ENCODE results near the gene ERCC8.

ERCC8 gene

GRCh38 chr5:60888359-60889061, 56.4 kb downstream of the ERCC8 start:
- in situ Hi-C loops (cut with HindIII; ENCODE audit: low sequenced_read_pairs) = no loop called here
- no peak overlapping the region for H3K4me3 ChIP-seq (ENCODE audit: low read depth, low read length)
- DNase-seq (ENCODE audit: low read depth, low spot score) = no peak
- TF ChIP-seq, protein P1, sequence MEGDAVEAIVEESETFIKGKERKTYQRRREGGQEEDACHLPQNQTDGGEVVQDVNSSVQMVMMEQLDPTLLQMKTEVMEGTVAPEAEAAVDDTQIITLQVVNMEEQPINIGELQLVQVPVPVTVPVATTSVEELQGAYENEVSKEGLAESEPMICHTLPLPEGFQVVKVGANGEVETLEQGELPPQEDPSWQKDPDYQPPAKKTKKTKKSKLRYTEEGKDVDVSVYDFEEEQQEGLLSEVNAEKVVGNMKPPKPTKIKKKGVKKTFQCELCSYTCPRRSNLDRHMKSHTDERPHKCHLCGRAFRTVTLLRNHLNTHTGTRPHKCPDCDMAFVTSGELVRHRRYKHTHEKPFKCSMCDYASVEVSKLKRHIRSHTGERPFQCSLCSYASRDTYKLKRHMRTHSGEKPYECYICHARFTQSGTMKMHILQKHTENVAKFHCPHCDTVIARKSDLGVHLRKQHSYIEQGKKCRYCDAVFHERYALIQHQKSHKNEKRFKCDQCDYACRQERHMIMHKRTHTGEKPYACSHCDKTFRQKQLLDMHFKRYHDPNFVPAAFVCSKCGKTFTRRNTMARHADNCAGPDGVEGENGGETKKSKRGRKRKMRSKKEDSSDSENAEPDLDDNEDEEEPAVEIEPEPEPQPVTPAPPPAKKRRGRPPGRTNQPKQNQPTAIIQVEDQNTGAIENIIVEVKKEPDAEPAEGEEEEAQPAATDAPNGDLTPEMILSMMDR (IDR thresholded peaks at IDR 0.05; ENCODE audit: low read depth, low read length) = no peak

DNA sequence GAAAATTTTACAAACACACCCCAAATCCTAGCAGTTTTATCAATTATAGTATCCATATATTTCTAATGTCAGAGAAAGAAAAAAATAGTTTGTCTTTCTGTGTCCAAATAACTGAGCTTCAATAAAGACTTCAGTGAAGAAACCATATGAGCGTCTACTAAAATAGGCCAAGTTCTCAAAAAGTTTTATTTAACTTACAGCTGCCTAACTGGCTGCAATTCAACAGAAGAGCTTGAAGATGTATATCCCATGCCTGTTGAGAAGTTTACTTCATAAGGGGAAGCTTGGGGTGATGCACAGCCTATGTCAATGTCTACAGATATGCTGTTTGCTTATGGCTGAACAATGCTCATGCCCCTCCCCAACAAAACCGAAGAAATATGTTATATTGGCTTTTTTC, 57.1 kb downstream of the ERCC8 start:
- in situ Hi-C loops (cut with HindIII; ENCODE audit: low sequenced_read_pairs) = no loop called here
- TF ChIP-seq, protein P1 (IDR thresholded peaks at IDR 0.05; ENCODE audit: low read depth, low read length) = no peak
- DNase-seq (ENCODE audit: low read depth, low spot score) = no peak
- H3K4me3 ChIP-seq (ENCODE audit: low read depth, low read length) = no peak overlapping the region

- H3K4me3 ChIP-seq (ENCODE audit: low read depth, low read length) = no peak overlapping the region
- no peak for DNase-seq (ENCODE audit: low read depth, low spot score)
- in situ Hi-C loops (cut with HindIII; ENCODE audit: low sequenced_read_pairs) = no loop called here
- TF ChIP-seq, protein P1 (IDR thresholded peaks at IDR 0.05; ENCODE audit: low read depth, low read length) = no peak
Observed at GRCh38 chr5:60887096-60887495, 57.8 kb downstream of the ERCC8 start.

DNA sequence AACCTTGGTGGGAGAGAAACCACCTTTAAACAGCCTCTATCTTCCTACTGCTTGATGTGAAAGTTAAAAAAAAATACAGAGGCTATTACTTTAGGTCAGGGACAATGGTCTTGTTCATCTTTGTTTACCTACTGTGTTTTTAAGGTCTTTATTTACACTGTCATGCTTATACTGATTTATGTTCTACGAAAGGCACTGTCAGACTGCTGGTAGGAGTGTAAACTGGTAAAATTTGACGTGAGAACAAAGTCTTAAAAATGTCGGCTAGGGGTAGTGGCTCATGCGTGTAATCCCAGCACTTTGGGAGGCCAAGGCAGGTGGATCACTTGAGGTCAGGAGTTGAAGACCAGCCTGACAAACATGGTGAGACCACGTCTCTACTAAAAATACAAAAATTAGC, 58.7 kb downstream of the ERCC8 start:
- TF ChIP-seq, protein P1 (IDR thresholded peaks at IDR 0.05; ENCODE audit: low read depth, low read length) = no peak
- no peak overlapping the region for H3K4me3 ChIP-seq (ENCODE audit: low read depth, low read length)
- in situ Hi-C loops (cut with HindIII; ENCODE audit: low sequenced_read_pairs) = no loop called here
- no peak for DNase-seq (ENCODE audit: low read depth, low spot score)

DNA sequence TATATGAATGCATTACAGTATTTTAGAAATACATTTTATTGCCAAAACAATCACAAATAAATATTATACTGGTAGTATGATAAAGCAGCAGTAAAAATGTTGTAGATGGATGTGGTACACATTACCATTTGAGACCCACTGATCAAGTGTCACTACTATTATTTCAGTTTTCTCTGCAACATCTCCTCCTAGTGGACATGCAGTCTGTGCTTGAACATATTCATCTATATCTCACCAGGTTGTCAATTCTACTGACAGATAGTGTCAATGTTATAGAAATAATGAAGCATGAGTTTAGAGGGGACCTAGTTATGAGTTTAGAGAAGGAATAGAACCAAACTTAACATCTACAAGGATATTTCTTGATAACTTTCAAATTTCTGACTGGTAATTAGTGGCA, 61.6 kb downstream of the ERCC8 start:
- in situ Hi-C loops (cut with HindIII; ENCODE audit: low sequenced_read_pairs) = no loop called here
- no peak overlapping the region for H3K4me3 ChIP-seq (ENCODE audit: low read depth, low read length)
- no peak for DNase-seq (ENCODE audit: low read depth, low spot score)
- TF ChIP-seq, protein P1 (IDR thresholded peaks at IDR 0.05; ENCODE audit: low read depth, low read length) = peak; percentile 38

- in situ Hi-C loops (cut with HindIII; ENCODE audit: low sequenced_read_pairs) = no loop called here
- H3K4me3 ChIP-seq (ENCODE audit: low read depth, low read length) = no peak overlapping the region
- TF ChIP-seq, protein P1 (IDR thresholded peaks at IDR 0.05; ENCODE audit: low read depth, low read length) = no peak
- DNase-seq (ENCODE audit: low read depth, low spot score) = no peak
Observed at GRCh38 chr5:60872892-60873291, 72.0 kb downstream of the ERCC8 start.
